A673 (cell line): ENCODE measurements around the gene NSUN2. TPM values are rescaled to one million over a fixed set of nuclear protein-coding genes. Genes with fewer than 3 reads are reported as not detected.

Source experiments
- BruUV-seq: library from RNA; stranded (reverse); fragments of 400-500 nt; replicated peaks from 2 replicates; lab custom pipeline; 2021; lab: Mats Ljungman, UMichigan
- CTCF ChIA-PET: fragments of 300-600 bp; sonication (Branson Sonifier 250); formaldehyde crosslinking; loops from one replicate; lab custom pipeline; 2022; ENCODE audit warnings: antibody characterized with exemption; lab: Charles Lee
- POLR2A ChIA-PET: fragments of 300-600 bp; sonication (Branson Sonifier 250); formaldehyde crosslinking; loops from one replicate; lab custom pipeline; 2022; ENCODE audit warnings: antibody characterized with exemption; ENCODE audit not compliant: low non-redundant PET; lab: Charles Lee
- DNase-seq: peaks from one replicate; pipeline ENCODE4 v3.0.0-alpha.2; 2015; ENCODE audit warnings: low spot score
- H3K27ac ChIP-seq: fragments of 200-600 bp; sonication (generic); 2 replicates; pipeline ENCODE4 v1.5.1; 2016; ENCODE audit warnings: mixed run types, low read depth, mild to moderate bottlenecking, mixed read lengths, antibody characterized with exemption, low read length; ENCODE audit not compliant: poor library complexity, severe bottlenecking
- H3K27me3 ChIP-seq: fragments of 200-600 bp; sonication (generic); replicated peaks from 2 replicates; pipeline ENCODE4 v1.6.1; 2017; ENCODE audit warnings: mixed run types, low read depth, mild to moderate bottlenecking, mixed read lengths, antibody characterized with exemption, low read length; ENCODE audit not compliant: insufficient read depth, poor library complexity
- H3K36me3 ChIP-seq: fragments of 200-600 bp; sonication (generic); 2 replicates; pipeline ENCODE4 v1.6.1; 2016; ENCODE audit warnings: mixed run types, mild to moderate bottlenecking, mixed read lengths, antibody characterized with exemption, low read length; ENCODE audit not compliant: insufficient read depth, poor library complexity, severe bottlenecking
- H3K4me1 ChIP-seq: fragments of 200-600 bp; sonication (generic); 2 replicates; pipeline ENCODE4 v1.6.1; 2017; ENCODE audit warnings: mixed run types, mild to moderate bottlenecking, mixed read lengths, antibody characterized with exemption, low read length; ENCODE audit not compliant: insufficient read depth, poor library complexity, severe bottlenecking
- H3K4me3 ChIP-seq: fragments of 200-600 bp; sonication (generic); 2 replicates; pipeline ENCODE4 v1.5.1; 2016; ENCODE audit warnings: low read depth, mixed run types, mild to moderate bottlenecking, mixed read lengths, low read length; ENCODE audit not compliant: poor library complexity, severe bottlenecking
- H3K9me3 ChIP-seq: fragments of 200-600 bp; sonication (generic); 2 replicates; pipeline ENCODE4 v1.6.1; 2016; ENCODE audit warnings: mixed run types, low read depth, mild to moderate bottlenecking, mixed read lengths, antibody characterized with exemption, low read length; ENCODE audit not compliant: poor library complexity, severe bottlenecking
- EZH2 ChIP-seq: fragments of 200-600 bp; sonication (generic); IDR thresholded peaks from 2 replicates; pipeline ENCODE4 v1.6.1; 2017; ENCODE audit warnings: borderline replicate concordance, low read depth, mild to moderate bottlenecking, mixed read lengths, antibody characterized with exemption, low read length; ENCODE audit not compliant: poor library complexity, severe bottlenecking
- intact Hi-C: fragments of 100-400 bp; cut with micrococcal nuclease; formaldehyde crosslinking; loops from one replicate; pipeline ENCODE4 v1.10.0; 2022; ENCODE audit not compliant: unreplicated experiment
- total RNA-seq: library from RNA; stranded (reverse); gene quantifications from 2 replicates; pipeline ENCODE4 v1.2.3, GENCODE V29; 2021
- TF ChIP-seq, protein P1 (sequence below): fragments of 300-800, 200-600 bp; sonication (generic); conservative IDR thresholded peaks from 2 replicates; pipeline ENCODE4 v1.5.1; 2017; ENCODE audit warnings: low read depth, mild to moderate bottlenecking, antibody characterized with exemption, low read length, moderate library complexity, mixed read lengths

NSUN2 gene
- total RNA-seq, 1 experiment from 2014 or later = 111 TPM

DNA sequence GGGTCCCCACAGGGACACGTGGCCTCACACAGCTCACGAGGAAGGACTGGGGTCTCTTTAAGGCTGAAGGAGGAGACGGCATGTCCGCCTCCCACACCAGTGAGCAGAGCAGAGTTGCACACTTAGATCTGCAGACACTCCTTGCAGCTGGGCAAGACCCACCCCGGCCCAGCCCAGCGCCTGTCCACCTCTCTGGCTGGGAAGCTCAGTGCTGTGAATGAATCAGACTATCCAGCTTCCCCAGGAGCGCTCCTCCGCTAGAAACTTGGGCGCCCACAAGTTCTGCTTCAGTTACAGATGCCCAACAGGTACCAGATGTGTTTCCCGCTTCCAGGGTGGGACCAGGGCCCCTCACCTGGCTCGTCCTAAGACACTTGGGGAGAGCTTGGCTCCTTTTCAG, 78.9 kb downstream of the NSUN2 start:
- Histone ChIP-seq H3K27me3 (no peaks in the 10 kb centered on the region), H3K4me3 (no peak overlapping the region), H3K9me3 (peaks cover 6% of the 10 kb centered on the region), H3K36me3 (no peaks in the 10 kb centered on the region), H3K27ac (no peak overlapping the region), H3K4me1 (no peaks in the 10 kb centered on the region)
- TF ChIP-seq EZH2 = no peak
- TF ChIP-seq, protein P1, sequence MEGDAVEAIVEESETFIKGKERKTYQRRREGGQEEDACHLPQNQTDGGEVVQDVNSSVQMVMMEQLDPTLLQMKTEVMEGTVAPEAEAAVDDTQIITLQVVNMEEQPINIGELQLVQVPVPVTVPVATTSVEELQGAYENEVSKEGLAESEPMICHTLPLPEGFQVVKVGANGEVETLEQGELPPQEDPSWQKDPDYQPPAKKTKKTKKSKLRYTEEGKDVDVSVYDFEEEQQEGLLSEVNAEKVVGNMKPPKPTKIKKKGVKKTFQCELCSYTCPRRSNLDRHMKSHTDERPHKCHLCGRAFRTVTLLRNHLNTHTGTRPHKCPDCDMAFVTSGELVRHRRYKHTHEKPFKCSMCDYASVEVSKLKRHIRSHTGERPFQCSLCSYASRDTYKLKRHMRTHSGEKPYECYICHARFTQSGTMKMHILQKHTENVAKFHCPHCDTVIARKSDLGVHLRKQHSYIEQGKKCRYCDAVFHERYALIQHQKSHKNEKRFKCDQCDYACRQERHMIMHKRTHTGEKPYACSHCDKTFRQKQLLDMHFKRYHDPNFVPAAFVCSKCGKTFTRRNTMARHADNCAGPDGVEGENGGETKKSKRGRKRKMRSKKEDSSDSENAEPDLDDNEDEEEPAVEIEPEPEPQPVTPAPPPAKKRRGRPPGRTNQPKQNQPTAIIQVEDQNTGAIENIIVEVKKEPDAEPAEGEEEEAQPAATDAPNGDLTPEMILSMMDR = no peak
- DNase-seq = no peak
- ChIA-PET CTCF (no interaction called here), POLR2A (no interaction called here)
- intact Hi-C loops = no loop called here
- BruUV-seq = no TSS peak

GRCh38 chr5:6552612-6553011, 80.2 kb downstream of the NSUN2 start:
- H3K27ac ChIP-seq = no peak overlapping the region
- H3K9me3 ChIP-seq = peaks cover 2% of the 10 kb centered on the region
- ChIA-PET CTCF (no interaction called here), POLR2A (no interaction called here)
- no peak for DNase-seq
- intact Hi-C loops = no loop called here
- no peak overlapping the region for H3K4me3 ChIP-seq
- no TSS peak for BruUV-seq
- TF ChIP-seq, protein P1 = no peak
- no peak for TF ChIP-seq EZH2
- H3K27me3 ChIP-seq = no peaks in the 10 kb centered on the region
- no peaks in the 10 kb centered on the region for H3K36me3 ChIP-seq
- no peaks in the 10 kb centered on the region for H3K4me1 ChIP-seq

DNA sequence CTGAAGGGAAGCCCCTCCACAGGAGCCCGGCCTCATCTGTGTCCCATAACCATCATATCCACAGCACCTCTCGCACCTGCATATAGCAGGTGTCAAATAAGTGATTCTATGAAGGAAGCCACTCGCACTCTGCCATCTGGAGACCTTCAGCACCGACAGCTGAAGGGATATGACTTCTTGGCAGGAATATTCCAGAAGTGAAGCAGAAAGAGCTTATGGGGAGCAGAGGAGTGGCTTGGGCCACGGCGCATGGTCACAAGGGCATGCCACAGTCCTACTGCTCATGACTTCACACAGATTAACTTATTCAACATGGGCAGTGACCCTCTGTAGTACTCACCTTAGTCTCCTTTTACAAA, 80.9 kb downstream of the NSUN2 start:
- no peaks in the 10 kb centered on the region for H3K27me3 ChIP-seq
- POLR2A ChIA-PET = no interaction called here

More for the DNA sequence above, 80.9 kb downstream of the NSUN2 start:
- Histone ChIP-seq H3K4me1 (no peaks in the 10 kb centered on the region), H3K27ac (no peak overlapping the region), H3K4me3 (no peak overlapping the region), H3K9me3 (no peaks in the 10 kb centered on the region), H3K36me3 (no peaks in the 10 kb centered on the region)
- BruUV-seq = no TSS peak
- TF ChIP-seq EZH2 = no peak
- TF ChIP-seq, protein P1 = no peak
- no peak for DNase-seq
- CTCF ChIA-PET = no interaction called here
- intact Hi-C loops = no loop called here
